Omental fat pad (tissue), 4 donors: ENCODE results near the gene TGFBR3. TPM values are rescaled to one million over a fixed set of nuclear protein-coding genes. Genes with fewer than 3 reads are reported as not detected.

Experiments used
- ATAC-seq: fragments of 150-250 bp; one replicate; pipeline ENCODE4 v1.9.1; 2016; ENCODE audit warnings: mild to moderate bottlenecking, moderate library complexity; ENCODE audit not compliant: low FRiP score
- DNase-seq: peaks from one replicate; pipeline ENCODE4 v3.0.0-alpha.2; 2019; ENCODE audit warnings: low spot score
- total RNA-seq, 4 donors: library from RNA; depleted of rRNA; stranded (reverse); fragments of >200 nt; gene quantifications; one replicate each; pipeline ENCODE4 v1.1.0, GENCODE V29; 2016
- TF ChIP-seq, protein P1 (sequence below), 3 donors: fragments of 450-650 bp; IDR thresholded peaks; one replicate each; pipeline ENCODE4 v1.5.1; 2016 to 2017; ENCODE audit warnings: antibody characterized with exemption in 3 of 3, mild to moderate bottlenecking in 3 of 3, moderate library complexity in 2 of 3

TGFBR3 gene
- total RNA-seq, 4 donors from 2014 or later = 104 to 267 (median 196) TPM

GRCh38 chr1:91783423-91784170, 102.4 kb downstream of the TGFBR3 start:
- TF ChIP-seq, protein P1, sequence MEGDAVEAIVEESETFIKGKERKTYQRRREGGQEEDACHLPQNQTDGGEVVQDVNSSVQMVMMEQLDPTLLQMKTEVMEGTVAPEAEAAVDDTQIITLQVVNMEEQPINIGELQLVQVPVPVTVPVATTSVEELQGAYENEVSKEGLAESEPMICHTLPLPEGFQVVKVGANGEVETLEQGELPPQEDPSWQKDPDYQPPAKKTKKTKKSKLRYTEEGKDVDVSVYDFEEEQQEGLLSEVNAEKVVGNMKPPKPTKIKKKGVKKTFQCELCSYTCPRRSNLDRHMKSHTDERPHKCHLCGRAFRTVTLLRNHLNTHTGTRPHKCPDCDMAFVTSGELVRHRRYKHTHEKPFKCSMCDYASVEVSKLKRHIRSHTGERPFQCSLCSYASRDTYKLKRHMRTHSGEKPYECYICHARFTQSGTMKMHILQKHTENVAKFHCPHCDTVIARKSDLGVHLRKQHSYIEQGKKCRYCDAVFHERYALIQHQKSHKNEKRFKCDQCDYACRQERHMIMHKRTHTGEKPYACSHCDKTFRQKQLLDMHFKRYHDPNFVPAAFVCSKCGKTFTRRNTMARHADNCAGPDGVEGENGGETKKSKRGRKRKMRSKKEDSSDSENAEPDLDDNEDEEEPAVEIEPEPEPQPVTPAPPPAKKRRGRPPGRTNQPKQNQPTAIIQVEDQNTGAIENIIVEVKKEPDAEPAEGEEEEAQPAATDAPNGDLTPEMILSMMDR (IDR thresholded peaks at IDR 0.05) = no peak
- DNase-seq = no peak
- no peak for ATAC-seq

GRCh38 chr1:91781901-91782622, 103.9 kb downstream of the TGFBR3 start:
- TF ChIP-seq, protein P1 (IDR thresholded peaks at IDR 0.05) = no peak
- DNase-seq (no peak), ATAC-seq (no peak)

GRCh38 chr1:91781371-91781825, 104.6 kb downstream of the TGFBR3 start:
- TF ChIP-seq, protein P1 (IDR thresholded peaks at IDR 0.05) = no peak
- DNase-seq (no peak), ATAC-seq (no peak)

DNA sequence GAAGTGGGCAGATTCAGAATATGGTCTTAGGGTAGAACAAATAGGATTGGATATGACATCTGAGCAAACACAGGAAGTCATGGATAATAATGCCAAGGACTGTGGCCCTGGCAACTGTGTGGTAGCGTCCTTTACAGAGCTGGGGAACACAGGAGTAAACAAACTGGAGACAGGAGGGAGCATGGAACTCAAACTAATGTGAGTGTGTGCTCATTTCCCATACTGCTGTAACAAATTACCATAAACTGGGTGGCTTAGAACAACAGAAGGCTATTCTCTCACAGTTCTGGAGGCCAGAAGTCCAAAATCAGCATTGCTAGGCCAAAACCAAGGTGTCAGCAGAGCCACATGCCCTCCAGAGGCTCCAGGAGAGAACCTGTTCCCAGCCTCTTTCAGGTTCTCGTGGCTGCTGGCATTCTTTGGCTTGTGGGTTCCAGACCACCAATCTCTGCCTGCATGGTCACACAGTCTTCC, 106.4 kb downstream of the TGFBR3 start:
- DNase-seq (no peak), ATAC-seq (no peak)
- TF ChIP-seq, protein P1 (IDR thresholded peaks at IDR 0.05) = no peak

- TF ChIP-seq, protein P1 (IDR thresholded peaks at IDR 0.05) = no peak
- ATAC-seq (no peak), DNase-seq (no peak)
These were observed 107.0 kb downstream of the TGFBR3 start for GRCh38 chr1:91778964-91779363.

GRCh38 chr1:91777630-91778300, 108.2 kb downstream of the TGFBR3 start:
- TF ChIP-seq, protein P1 (IDR thresholded peaks at IDR 0.05) = no peak
- ATAC-seq (no peak), DNase-seq (no peak)
